Measurements from ENCODE around the gene PARK7.
A peak's percentile ranks its signal among the peaks of the same experiment; 100 is the strongest.

GRCh38 chr1:8017495-8018197 is 56.1 kb downstream of the PARK7 start:
- TF ChIP-seq CTCF (IDR thresholded peaks at IDR 0.05): no peak
- TF ChIP-seq POLR2A (IDR thresholded peaks at IDR 0.05): peak; percentile 23

Measured in right lobe of liver (tissue), 4 donors.